Daoy (cell line): Measurements from ENCODE around the gene TP53. TPM values are rescaled to one million over a fixed set of nuclear protein-coding genes. Genes with fewer than 3 reads are reported as not detected.

Source experiments
- DNase-seq: peaks from one replicate; pipeline ENCODE4 v3.0.0-alpha.2; 2015; ENCODE audit warnings: low read depth
- total RNA-seq: library from RNA; depleted of rRNA; stranded (reverse); fragments of >200 nt; shearing (Covaris generic); gene quantifications from 2 replicates; pipeline ENCODE4 v1.2.3, GENCODE V29; 2014; rRNA removed

Gene TP53
- total RNA-seq, result 47.8 and 70.9 TPM in 2 replicates

GRCh38 chr17:7687072-7687907 is at the start of gene TP53:
Gene TP53 (minus strand): TSS chr17:7687490. CDS start chr17:7676594, 10,896 bp downstream.
- peak; percentile 95 for DNase-seq

- no peak for DNase-seq
These were observed 45.8 kb upstream of the TP53 start for GRCh38 chr17:7732981-7733539.

- no peak for DNase-seq
These were observed 42.5 kb upstream of the TP53 start for GRCh38 chr17:7729816-7730215.

- DNase-seq, result no peak
These were observed 40.6 kb upstream of the TP53 start for GRCh38 chr17:7727886-7728285.

GRCh38 chr17:7721612-7722011 is 34.3 kb upstream of the TP53 start:
- no peak for DNase-seq

GRCh38 chr17:7720125-7720524 is 32.8 kb upstream of the TP53 start:
- DNase-seq, result peak; percentile 28

- no peak for DNase-seq
These were observed 32.4 kb upstream of the TP53 start for GRCh38 chr17:7719661-7720060.

- no peak for DNase-seq
These were observed 30.6 kb upstream of the TP53 start for GRCh38 chr17:7717756-7718350.

GRCh38 chr17:7716901-7717755 is 29.8 kb upstream of the TP53 start, which contains the start of gene DNAH2:
Gene DNAH2 (plus strand): TSS chr17:7717744. CDS start chr17:7719735, 1,991 bp downstream.
- peak; percentile 96 for DNase-seq

- no peak for DNase-seq
These were observed 28.9 kb upstream of the TP53 start for GRCh38 chr17:7715936-7716886.

GRCh38 chr17:7714721-7715594 is 27.7 kb upstream of the TP53 start:
- no peak for DNase-seq

- no peak for DNase-seq
These were observed 26.5 kb upstream of the TP53 start for GRCh38 chr17:7713782-7714181.

- DNase-seq, result no peak
These were observed 25.0 kb upstream of the TP53 start for GRCh38 chr17:7712111-7712771.

- no peak for DNase-seq
These were observed 23.9 kb upstream of the TP53 start for GRCh38 chr17:7711051-7711755.

GRCh38 chr17:7710301-7710700 is 23.0 kb upstream of the TP53 start:
- no peak for DNase-seq

GRCh38 chr17:7709031-7709430 is 21.7 kb upstream of the TP53 start:
- DNase-seq, result no peak

GRCh38 chr17:7707858-7708750 is 20.8 kb upstream of the TP53 start:
- no peak for DNase-seq
